GM10266 (cell line): Measurements from ENCODE around the gene GPC3.

Source experiments
- DNase-seq: peaks from one replicate; pipeline ENCODE4 v3.0.0; 2012; ENCODE audit errors: extremely low spot score
- CTCF ChIP-seq: IDR thresholded peaks from 2 replicates; pipeline ENCODE4 v1.5.1; 2012; ENCODE audit warnings: mild to moderate bottlenecking, low read depth; ENCODE audit not compliant: control insufficient read depth, insufficient read depth; ENCODE audit errors: missing control alignments

GPC3 gene

GRCh38 chrX:133575501-133576136 is 409.8 kb downstream of the GPC3 start:
- TF ChIP-seq CTCF, result no peak
- DNase-seq, result no peak

GRCh38 chrX:133574716-133575115 is 410.7 kb downstream of the GPC3 start:
- DNase-seq, result no peak
- no peak for TF ChIP-seq CTCF

GRCh38 chrX:133570549-133570948 is 414.8 kb downstream of the GPC3 start:
- no peak for DNase-seq
- no peak for TF ChIP-seq CTCF

GRCh38 chrX:133569217-133569616 is 416.2 kb downstream of the GPC3 start:
- DNase-seq, result no peak
- TF ChIP-seq CTCF, result no peak

GRCh38 chrX:133568109-133568508 is 417.3 kb downstream of the GPC3 start:
- TF ChIP-seq CTCF, result no peak
- DNase-seq, result no peak

GRCh38 chrX:133566876-133567275 is 418.5 kb downstream of the GPC3 start:
- no peak for DNase-seq
- TF ChIP-seq CTCF, result no peak

- no peak for TF ChIP-seq CTCF
- no peak for DNase-seq
These were observed 421.7 kb downstream of the GPC3 start for GRCh38 chrX:133563705-133564104.
